Right lobe of liver (tissue), 4 donors: ENCODE data around the gene TUB.

Source experiments
- CTCF ChIP-seq, 4 donors: fragments of 200-600 bp in 3 of 4; fragments of 450-650 bp in 1 of 4; IDR thresholded peaks; one replicate each; pipeline versions ENCODE4 v1.5.1 to v1.8.0; 2016 to 2022; ENCODE audit warnings: antibody characterized with exemption in 4 of 4, mild to moderate bottlenecking in 2 of 4
- POLR2A ChIP-seq: fragments of 450-650 bp; IDR thresholded peaks from one replicate; pipeline ENCODE4 v1.6.1; 2017; ENCODE audit warnings: antibody characterized with exemption, mild to moderate bottlenecking
- donor health status: DM: no; HTN: no; CAD: no.
- donor health status: DM: no; HTN: no; CAD: no.
- donor health status: DM: no; HTN: yes; CAD: no.

GRCh38 chr11:8070417-8071115 is 10.4 kb upstream of the TUB start:
- TF ChIP-seq CTCF (IDR thresholded peaks at IDR 0.05) = peak; percentile 45 to 51 (median 47)
- TF ChIP-seq POLR2A = no peak
